DOHH2 (cell line): ENCODE data around the gene ACTN1.

Experiments used
- H3F3A ChIP-seq: fragments of 200-600 bp; sonication (generic), shearing (Covaris generic); 2 replicates; pipeline ENCODE4 v1.6.0; 2016; ENCODE audit warnings: antibody characterized with exemption, mild to moderate bottlenecking; ENCODE audit not compliant: control insufficient read depth, insufficient read depth
- H3K27ac ChIP-seq: fragments of 200-600 bp; sonication (generic); 2 replicates; pipeline ENCODE4 v1.5.1; 2014; ENCODE audit warnings: low read depth, mild to moderate bottlenecking, low read length, moderate library complexity
- H3K27me3 ChIP-seq: fragments of 200-600 bp; sonication (generic); 2 replicates; pipeline ENCODE4 v1.6.1; 2014; ENCODE audit warnings: mild to moderate bottlenecking, low read length, mixed read lengths; ENCODE audit not compliant: control insufficient read depth
- H3K36me3 ChIP-seq: fragments of 200-600 bp; sonication (generic); 2 replicates; pipeline ENCODE4 v1.6.1; 2014; ENCODE audit warnings: mild to moderate bottlenecking, low read length, moderate library complexity, mixed read lengths; ENCODE audit not compliant: control insufficient read depth
- H3K4me1 ChIP-seq: fragments of 200-600 bp; sonication (generic); 2 replicates; pipeline ENCODE4 v1.6.1; 2014; ENCODE audit warnings: mild to moderate bottlenecking, low read length, mixed read lengths; ENCODE audit not compliant: control insufficient read depth
- H3K4me2 ChIP-seq: fragments of 200-600 bp; sonication (generic); 2 replicates; pipeline ENCODE4 v1.6.0; 2014; ENCODE audit warnings: mild to moderate bottlenecking, low read length, moderate library complexity
- H3K4me3 ChIP-seq: fragments of 200-600 bp; sonication (generic); 2 replicates; pipeline ENCODE4 v1.5.1; 2014; ENCODE audit warnings: mild to moderate bottlenecking, low read length, mixed read lengths
- H3K79me2 ChIP-seq: fragments of 200-600 bp; sonication (generic); 2 replicates; pipeline ENCODE4 v1.6.1; 2014; ENCODE audit warnings: mild to moderate bottlenecking, low read length, mixed read lengths; ENCODE audit not compliant: control insufficient read depth
- H3K9me2 ChIP-seq: fragments of 200-600 bp; sonication (generic); replicated peaks from 2 replicates; pipeline ENCODE4 v1.6.1; 2014; ENCODE audit warnings: mild to moderate bottlenecking, low read length, mixed read lengths; ENCODE audit not compliant: control insufficient read depth
- H3K9me3 ChIP-seq: fragments of 200-600 bp; sonication (generic); 2 replicates; pipeline ENCODE4 v1.6.1; 2014; ENCODE audit warnings: antibody characterized with exemption, low read length, mixed read lengths; ENCODE audit not compliant: control insufficient read depth, insufficient read depth
- H4K20me1 ChIP-seq: fragments of 200-600 bp; sonication (generic); 2 replicates; pipeline ENCODE4 v1.6.0; 2014; ENCODE audit warnings: low read depth, mild to moderate bottlenecking, antibody characterized with exemption, low read length, moderate library complexity; ENCODE audit not compliant: control insufficient read depth, insufficient read depth
- EZH2phosphoT487 ChIP-seq: fragments of 200-600 bp; sonication (generic); IDR thresholded peaks from 2 replicates; pipeline ENCODE4 v1.6.1; 2017; ENCODE audit warnings: borderline replicate concordance, mild to moderate bottlenecking, antibody characterized with exemption, low read length, moderate library complexity, mixed read lengths
- TF ChIP-seq, protein P1 (sequence below): fragments of 200-600 bp; sonication (generic); IDR thresholded peaks from one replicate; pipeline ENCODE4 v1.5.1; 2014; ENCODE audit warnings: antibody characterized with exemption, mild to moderate bottlenecking, low read depth, low read length; ENCODE audit not compliant: poor library complexity, severe bottlenecking

The ACTN1 gene

DNA sequence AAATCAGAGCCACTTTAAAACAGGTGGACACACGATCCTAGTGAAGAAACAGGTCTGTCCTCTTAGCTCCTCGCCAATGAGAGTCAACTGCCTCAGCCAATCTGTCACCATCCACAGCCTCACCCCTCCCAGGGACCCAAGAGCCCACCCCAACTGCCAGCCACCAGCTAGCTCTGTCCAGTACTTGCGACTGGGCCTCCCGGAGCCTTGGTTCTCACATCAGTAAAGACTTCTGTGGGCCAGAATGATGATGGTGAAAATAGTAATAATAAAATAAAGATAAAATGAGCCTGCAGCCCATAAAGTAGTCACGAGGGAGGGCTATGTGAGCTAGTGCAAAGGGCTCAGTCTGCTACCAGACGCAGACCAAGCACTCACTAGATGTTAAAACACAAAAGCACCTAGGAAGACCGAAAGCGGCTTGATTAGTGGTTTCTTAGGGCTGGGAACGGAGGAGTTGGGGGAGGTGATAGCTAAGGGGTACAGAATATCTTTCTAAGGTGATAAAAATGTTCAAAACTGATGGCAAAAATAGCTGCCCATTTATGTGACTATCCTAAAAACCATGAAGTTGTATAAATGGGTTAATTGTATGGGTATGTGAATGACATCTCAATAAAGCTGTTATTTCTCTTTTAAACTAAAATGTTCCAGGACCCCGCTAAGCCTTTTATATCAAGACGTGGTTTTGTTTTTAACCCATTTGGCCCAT lies 39.8 kb downstream of the ACTN1 start:
- Histone ChIP-seq H4K20me1 (no peaks in the 10 kb centered on the region), H3K4me1 (no peaks in the 10 kb centered on the region), H3K79me2 (no peaks in the 10 kb centered on the region), H3K9me2 (no peaks in the 10 kb centered on the region), H3F3A (no peaks in the 10 kb centered on the region), H3K4me2 (no peak overlapping the region), H3K4me3 (no peak overlapping the region), H3K36me3 (no peaks in the 10 kb centered on the region), H3K27ac (no peak overlapping the region), H3K9me3 (no peaks in the 10 kb centered on the region), H3K27me3 (0 out of 2 replicates have a peak, but pooled peaks cover 12% of the 10 kb centered on the region)
- TF ChIP-seq, protein P1, sequence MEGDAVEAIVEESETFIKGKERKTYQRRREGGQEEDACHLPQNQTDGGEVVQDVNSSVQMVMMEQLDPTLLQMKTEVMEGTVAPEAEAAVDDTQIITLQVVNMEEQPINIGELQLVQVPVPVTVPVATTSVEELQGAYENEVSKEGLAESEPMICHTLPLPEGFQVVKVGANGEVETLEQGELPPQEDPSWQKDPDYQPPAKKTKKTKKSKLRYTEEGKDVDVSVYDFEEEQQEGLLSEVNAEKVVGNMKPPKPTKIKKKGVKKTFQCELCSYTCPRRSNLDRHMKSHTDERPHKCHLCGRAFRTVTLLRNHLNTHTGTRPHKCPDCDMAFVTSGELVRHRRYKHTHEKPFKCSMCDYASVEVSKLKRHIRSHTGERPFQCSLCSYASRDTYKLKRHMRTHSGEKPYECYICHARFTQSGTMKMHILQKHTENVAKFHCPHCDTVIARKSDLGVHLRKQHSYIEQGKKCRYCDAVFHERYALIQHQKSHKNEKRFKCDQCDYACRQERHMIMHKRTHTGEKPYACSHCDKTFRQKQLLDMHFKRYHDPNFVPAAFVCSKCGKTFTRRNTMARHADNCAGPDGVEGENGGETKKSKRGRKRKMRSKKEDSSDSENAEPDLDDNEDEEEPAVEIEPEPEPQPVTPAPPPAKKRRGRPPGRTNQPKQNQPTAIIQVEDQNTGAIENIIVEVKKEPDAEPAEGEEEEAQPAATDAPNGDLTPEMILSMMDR: no peak
- TF ChIP-seq EZH2phosphoT487: no peak

DNA sequence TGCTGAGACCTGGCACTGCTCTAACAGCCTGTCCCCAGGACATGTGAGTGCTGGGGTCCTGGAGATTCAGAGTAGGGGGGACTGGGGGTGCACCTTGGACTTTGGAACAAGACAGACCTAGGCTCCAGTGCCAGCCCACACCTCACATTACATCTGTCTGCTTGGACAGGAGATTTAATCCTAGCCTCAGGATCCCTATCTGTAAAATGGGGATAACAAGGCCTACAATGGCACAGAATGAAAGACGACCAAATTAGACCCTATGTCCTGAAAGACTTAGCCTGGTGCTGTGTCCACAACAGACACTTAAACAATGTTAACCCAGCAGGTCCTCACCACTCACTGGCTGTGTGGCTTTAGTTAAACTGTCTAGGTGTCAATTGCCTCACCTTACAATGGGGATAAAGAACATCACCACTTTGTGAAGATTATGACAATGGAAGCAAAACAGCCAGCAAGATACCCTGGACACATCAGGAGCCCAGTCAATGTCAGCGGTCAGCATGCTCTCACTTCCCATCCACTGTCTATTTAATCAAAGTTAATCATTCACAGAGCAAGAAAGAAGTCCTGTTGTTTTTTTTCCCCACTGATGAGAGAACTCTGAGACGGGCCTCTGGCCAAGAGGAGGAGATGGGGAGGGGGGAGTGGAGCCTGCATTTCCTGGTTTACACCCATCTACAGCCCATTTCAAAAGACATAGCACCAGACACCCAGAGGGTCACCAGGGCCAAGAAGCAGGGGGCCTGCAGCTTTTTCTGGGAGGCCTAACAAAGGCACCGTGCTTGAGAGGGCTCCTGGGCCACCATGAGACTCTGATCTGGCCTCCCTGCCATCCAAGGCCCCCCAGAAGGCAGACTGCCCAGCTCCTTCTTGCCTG lies 40.6 kb downstream of the ACTN1 start:
- H4K20me1 ChIP-seq: no peaks in the 10 kb centered on the region
- H3K27ac ChIP-seq: no peak overlapping the region
- no peaks in the 10 kb centered on the region for H3K4me1 ChIP-seq
- no peaks in the 10 kb centered on the region for H3K36me3 ChIP-seq
- TF ChIP-seq, protein P1: no peak
- TF ChIP-seq EZH2phosphoT487: no peak
- no peak overlapping the region for H3K4me2 ChIP-seq
- 0 out of 2 replicates have a peak, but pooled peaks cover 12% of the 10 kb centered on the region for H3K27me3 ChIP-seq
- no peaks in the 10 kb centered on the region for H3K9me2 ChIP-seq
- H3K9me3 ChIP-seq: no peaks in the 10 kb centered on the region
- H3K79me2 ChIP-seq: no peaks in the 10 kb centered on the region
- H3F3A ChIP-seq: no peaks in the 10 kb centered on the region
- no peak overlapping the region for H3K4me3 ChIP-seq

DNA sequence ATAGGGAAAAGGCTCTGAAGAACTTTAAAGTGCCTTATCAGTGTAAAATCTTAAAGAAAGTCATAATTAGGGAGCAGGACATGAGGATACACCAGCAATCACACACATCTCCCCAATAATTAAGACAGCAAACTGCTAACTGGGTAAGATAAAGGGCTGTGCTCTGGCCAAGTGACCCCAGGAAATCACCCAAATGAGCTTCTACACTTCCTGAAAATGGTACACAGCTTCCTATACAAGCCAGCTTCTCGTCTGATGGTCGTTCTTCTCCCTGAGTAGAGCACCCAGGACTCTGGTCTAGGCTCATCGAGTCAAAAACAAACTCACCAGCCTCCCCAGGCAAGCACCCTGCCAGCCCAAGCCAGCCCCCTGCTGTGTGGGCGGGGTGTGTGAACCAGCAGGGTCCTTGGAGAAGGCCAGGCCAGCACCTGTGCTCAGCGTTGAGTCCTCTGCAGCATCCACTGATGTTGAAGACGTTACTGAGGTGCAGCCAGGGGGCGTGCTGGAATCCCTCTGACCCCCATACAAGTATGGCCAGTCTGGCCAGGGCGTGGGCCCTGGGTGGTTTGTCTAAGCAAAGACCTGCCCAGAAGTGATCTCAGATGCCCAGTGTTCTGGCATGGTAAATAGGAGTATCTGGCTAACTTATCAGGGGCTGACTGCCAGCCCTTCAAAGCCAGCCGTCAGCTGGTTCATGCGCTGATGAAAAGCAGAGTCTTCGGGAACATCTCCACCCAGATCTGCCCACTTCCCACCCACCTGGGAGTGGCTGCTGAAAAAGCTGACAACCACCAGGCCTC lies 41.4 kb downstream of the ACTN1 start:
- TF ChIP-seq, protein P1: no peak
- TF ChIP-seq EZH2phosphoT487: no peak
- no peaks in the 10 kb centered on the region for H3K36me3 ChIP-seq
- H3K27me3 ChIP-seq: 0 out of 2 replicates have a peak, but pooled peaks cover 8% of the 10 kb centered on the region
- H3K9me3 ChIP-seq: no peaks in the 10 kb centered on the region
- no peaks in the 10 kb centered on the region for H3F3A ChIP-seq
- H3K79me2 ChIP-seq: no peaks in the 10 kb centered on the region
- no peaks in the 10 kb centered on the region for H4K20me1 ChIP-seq
- no peaks in the 10 kb centered on the region for H3K4me1 ChIP-seq
- H3K27ac ChIP-seq: no peak overlapping the region
- H3K4me2 ChIP-seq: no peak overlapping the region
- H3K9me2 ChIP-seq: no peaks in the 10 kb centered on the region
- H3K4me3 ChIP-seq: no peak overlapping the region
